GM19238 (cell line): Measurements from ENCODE around the gene DNLZ.

Source experiments
- DNase-seq: peaks from one replicate; pipeline ENCODE4 v3.0.0; 2011; ENCODE audit warnings: low spot score; ENCODE audit not compliant: insufficient read length

DNLZ gene

GRCh38 chr9:136396219-136396515 is 32.6 kb upstream of the DNLZ start:
- no peak for DNase-seq

- DNase-seq, result no peak
Measured at GRCh38 chr9:136395345-136396218, 32.0 kb upstream of the DNLZ start.

- no peak for DNase-seq
Measured at GRCh38 chr9:136395020-136395340, 31.4 kb upstream of the DNLZ start.

DNA sequence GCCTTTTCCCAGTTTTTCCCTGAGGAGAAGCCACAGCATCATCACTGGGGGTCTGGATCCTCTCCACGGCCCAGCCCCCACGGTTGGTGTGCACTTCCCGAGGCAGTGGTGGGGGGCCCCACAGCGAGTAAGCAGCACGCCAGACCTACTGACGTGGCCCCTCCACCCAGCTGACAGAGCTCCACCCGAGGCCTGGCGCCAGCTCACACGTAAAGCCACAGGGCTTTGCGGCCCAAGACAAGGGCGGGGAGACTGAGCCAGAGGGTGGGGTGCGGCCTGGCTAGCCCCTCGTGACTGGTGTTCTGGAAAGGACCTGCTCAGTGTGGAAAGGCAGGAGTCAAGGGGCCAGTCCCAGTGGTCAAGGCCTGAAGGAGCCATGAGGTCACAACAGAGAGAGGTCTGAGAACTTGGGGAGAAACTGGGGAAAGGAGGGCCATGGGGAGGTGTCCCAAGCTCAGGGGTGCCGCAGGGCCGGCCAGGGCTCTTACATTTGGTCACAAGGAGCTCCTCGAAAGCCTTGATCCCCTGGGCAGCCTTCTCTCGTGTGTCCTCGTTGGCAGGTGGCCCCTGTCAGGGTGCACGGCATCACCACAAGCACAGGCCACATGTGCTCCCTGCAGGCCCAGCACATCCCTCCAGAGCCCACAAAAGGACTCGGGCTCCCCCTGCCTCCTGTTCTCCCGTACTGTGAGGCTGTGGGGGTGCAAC is 30.9 kb upstream of the DNLZ start:
- no peak for DNase-seq

- no peak for DNase-seq
Measured at GRCh38 chr9:136393531-136393930, 30.0 kb upstream of the DNLZ start.

DNA sequence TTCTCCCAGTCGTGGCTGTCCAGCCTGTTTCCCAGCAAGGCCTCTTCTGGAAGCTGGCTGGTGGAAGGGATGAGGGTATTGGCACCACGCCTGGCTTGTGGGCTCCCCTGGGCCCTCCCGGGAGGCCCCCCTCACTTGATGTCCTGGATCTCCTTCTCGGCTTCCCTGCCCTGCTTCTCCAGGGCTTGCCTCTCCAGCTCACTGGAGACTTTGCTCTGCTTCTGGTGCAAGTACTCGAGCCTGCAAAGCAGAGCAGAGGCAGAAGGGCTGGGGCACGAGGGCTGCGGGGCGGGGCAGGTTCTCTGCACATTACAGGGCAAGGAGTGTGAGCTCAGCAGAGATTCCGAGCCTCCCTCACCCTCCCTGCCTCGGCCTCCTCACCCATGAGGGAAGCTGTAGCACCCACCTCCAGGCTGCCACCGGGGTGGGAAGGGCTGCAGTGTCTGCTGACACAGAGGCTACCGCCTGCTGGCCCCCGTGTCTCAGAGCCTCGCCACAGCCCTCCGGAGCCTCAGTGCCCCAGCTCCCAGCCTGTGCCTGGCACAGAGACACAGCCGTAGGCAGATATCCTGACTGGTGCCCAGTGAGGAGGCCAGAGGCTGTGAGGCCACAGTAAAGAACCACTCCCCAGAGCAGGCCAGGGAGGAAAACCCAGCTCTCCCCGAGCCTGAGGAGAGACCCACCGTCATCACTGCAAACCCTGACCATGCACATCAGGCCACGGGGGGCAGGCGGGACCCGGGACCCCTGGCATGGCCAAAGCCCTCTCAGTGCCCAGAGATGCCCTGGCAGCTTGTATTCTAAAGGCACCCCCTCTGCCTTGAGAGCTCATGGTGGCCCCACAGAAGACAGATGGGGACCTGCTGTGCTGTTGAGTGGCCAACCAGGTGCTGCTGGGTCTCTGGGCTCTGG is 29.2 kb upstream of the DNLZ start:
- no peak for DNase-seq

- DNase-seq, result no peak
Measured at GRCh38 chr9:136391737-136392537, 28.4 kb upstream of the DNLZ start.

DNA sequence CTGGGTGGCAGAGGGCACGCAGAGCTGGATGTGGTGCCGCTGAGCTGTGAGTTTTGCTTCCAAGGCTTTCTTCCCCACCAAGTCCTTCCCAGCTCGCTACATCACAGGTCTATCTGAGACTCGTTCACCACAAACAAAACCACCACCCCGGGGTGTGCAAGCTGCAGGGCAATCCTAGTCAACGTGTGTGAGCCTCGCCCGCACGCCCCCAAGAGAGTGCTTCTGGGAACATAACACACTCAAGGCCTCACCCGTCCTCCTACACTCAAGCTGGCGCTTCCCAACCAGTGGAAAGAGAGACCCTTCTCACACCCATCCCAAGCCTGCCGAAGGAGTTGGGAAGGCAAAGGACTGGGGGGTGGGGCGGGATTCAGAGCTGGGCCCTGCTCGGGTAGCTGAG is 25.9 kb upstream of the DNLZ start:
- DNase-seq, result no peak

DNA sequence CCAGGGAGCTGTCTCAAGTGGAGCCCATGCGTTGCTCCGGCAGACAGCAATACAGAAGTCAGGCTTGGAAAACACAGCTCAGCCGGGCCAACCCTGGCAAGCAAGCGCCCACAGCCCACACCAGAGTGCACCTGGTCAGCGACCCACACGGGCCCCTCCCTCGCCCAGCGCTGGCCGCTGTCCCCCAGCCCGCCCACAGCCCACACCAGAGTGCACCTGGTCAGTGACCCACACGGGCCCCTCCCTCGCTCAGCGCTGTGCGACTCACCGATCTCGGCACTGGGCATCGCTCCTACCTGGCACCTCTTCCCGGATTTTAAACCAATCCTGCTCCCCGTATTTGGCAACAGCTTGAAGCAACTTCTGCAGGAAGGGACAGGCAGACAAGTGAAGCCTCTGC is 23.7 kb upstream of the DNLZ start:
- DNase-seq, result no peak

DNA sequence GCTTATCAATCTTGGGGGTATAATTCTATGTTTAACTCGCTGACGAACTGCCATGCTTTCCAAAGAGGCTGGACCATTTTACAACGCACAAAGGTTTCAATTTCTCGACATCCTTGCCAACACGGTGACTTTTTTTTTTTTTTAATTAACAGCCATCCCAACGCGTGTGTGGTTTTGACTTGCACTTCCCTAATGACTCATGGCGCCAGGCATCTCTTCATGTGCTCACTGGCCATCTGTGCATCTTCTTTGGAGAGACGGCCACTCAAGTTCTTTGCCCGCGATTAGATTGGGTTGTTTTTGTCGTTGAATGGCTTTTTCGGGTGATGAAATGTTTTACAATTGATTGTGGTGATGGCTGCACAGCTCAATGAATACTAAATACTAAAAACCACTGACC is 22.5 kb upstream of the DNLZ start:
- DNase-seq, result no peak

DNA sequence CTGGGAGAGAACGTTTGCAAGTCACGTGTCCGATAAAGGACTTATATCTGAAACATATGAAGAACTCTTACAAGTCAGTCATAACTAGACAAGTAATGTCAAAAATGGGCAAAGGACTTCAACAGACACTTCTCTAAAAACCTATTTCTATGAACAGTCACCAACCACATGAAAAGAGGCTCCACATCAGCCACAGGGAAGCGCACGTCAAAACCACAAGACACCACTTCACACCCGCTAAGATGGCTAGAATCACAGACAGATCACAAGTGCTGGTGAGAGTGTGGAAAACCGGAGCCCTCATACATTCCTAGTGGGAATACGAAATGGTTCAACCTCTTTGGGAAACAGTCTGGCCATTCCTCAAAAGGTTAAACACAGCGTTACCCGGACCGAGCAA is 21.5 kb upstream of the DNLZ start:
- no peak for DNase-seq

- DNase-seq, result no peak
Measured at GRCh38 chr9:136383436-136383835, 19.9 kb upstream of the DNLZ start.

DNA sequence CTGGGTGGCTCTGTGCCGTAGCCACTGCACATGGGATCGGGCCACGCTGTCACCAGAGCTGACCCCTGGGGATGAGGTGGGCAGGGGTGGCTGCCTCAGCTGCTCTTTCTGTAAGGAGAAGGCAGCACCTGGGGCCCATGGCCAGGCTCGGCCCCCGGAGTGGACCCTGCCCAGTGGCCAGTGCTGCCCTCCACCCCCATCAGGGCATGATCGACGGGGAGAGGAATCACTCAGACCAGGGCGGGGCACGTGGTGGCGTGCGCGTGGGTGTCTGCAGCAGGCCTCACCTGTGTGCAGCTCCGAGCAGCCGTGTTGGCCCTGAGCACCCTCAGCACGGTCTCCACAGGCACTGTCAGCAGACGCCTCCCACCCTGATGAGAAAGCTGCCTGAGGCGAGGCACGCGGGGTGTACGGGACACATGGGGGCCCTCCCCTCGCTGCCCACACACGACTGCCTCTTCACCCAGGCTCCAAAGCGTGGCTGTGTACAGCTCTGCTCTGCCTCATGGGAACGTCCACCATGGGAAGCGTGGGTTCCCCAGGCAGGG is 18.5 kb upstream of the DNLZ start:
- DNase-seq, result no peak

DNA sequence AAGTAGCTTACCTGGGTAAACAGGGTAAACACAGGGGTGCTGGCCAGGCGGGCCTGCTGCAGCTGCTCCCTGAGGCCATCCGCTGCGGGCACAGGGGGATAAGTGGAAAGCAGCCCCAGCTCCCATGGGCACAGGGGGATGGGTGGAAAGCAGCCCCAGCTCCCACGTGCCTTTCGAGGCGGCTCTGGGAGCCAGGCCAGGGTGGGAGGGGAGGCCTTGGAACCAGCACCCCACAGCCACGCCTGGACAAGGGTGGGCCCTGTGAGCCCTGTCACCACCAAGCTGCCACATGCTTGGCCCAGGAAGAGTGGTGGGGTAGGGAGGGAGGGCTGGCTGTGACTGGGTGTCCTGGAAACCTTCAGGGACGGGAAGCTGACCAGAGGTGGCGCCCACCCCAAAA is 17.8 kb upstream of the DNLZ start:
- no peak for DNase-seq

DNA sequence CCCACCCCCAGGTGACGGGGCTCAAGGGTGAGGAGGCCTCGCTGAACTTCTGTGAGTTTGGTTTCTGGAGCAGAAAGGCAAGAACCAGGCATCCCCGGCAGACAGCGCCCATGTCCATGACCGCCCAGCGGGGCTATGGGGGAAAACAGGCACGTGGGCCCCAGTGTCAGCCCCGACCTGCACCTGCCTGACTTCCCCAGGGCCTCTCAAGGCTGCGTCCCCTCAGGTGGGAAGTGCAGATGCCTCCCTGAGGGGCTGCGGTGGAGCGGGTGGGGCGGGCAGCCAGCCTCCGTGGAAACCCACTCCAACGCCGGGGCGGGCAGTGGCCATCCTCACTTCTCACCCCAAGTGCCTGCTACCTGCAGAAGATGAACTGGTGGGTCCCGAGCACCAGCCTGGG is 16.8 kb upstream of the DNLZ start:
- DNase-seq, result no peak

DNA sequence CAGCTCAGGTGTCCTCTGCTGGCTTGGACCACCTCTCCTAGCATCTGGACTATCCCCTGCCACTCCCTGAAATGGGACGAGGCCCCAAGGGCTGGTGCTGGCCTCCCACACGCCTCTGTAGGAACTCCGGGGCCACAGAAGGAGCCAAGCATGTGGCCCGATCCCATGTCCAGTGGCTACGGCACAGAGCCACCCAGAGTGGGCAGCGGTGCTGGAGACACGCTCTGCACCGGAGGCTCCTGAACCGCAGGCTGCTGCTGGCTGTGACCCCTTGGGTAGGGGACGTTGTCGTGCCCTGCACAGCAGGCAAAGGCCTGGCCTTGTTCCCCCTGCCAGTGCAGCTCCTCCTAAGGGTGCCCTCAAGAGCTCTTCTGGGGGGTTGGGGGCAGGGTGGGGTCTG is 16.3 kb upstream of the DNLZ start:
- DNase-seq, result no peak

DNA sequence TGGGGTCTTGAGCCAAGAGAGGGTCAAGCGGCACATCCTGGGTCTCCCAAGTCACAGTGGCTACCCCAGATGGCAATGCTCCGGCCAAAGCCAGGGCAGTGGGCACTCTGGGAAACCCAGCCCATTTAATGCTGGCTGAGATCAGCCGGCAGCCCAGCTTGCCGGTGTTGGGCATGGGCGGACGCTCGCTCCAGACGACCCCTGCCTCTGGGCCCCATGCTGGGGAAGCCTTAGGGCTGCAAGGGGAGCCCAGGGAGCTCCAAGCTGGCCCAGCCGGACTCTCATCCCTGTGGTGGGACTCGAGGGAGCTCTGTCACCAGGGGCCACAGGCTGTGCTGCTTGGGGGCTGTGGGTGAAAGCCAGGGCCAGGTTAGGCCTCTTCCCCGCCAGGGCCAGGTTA is 15.9 kb upstream of the DNLZ start:
- no peak for DNase-seq

DNA sequence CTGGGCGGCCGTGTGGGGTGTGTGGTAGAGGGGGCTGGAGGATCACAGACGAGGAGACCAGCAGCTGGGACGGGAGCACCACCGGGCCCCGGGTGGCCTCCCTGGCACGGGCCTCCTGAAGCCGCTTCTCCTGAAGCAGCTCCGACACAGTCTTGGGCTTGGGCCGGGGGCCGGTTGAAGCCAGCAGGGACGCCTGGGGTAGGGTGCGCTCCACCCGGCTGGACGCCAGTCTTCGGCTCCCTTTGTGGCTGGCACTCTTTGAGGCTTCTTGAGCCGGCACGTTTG is 15.4 kb upstream of the DNLZ start:
- DNase-seq, result no peak

DNA sequence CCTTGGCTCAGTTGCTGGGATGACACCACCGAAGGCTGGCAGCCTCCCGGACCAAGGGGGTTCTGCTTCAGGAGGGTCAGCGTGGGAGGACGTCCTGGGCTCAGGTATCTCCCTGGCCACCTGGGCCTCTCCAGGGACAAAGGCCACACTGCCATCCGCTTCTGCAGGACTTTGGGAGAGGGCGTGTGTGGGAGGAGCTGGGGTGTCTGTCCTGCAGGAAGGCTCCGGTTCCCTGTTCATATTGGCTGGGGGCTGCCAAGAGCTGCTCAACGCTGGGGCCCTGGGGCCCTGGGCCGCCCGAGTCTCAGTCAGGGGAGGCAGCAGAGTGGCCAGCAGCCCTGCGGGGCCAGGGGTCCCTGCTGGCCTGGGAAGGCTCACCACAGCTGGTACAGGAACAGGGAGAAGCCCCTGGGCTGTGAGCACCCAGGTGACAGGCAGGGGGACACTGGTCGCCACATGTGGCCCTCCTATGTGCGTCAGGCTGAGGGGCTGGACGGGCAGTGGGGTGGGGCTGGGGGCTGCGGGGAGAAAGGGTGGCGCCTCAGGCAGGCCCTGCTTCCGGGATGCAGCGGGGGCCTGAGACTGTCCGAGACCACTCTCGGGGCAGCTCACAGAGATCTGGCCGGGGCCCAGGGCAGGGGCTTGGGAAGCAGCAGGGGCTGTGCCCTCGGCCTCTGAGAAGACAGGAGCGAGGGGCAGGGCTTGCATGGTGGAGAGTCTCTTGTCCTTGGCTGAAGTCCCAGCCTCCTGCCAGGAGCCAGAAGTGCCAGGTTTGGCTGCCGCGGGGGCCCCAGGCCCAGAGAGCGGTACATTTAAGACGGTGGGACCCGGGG is 14.8 kb upstream of the DNLZ start:
- DNase-seq, result no peak

- no peak for DNase-seq
Measured at GRCh38 chr9:136377341-136378169, 14.0 kb upstream of the DNLZ start.
